Erythroblast (primary cell): ENCODE measurements around the gene HUNK.

Source experiments
- GATA1 ChIP-seq: IDR thresholded peaks from 2 replicates; pipeline ENCODE4 v1.6.1; 2011; ENCODE audit warnings: low read depth, mild to moderate bottlenecking, control low read depth, low read length, moderate library complexity
- POLR2A ChIP-seq: IDR thresholded peaks from 2 replicates; pipeline ENCODE4 v1.6.1; 2011; ENCODE audit warnings: mild to moderate bottlenecking, low read length

DNA sequence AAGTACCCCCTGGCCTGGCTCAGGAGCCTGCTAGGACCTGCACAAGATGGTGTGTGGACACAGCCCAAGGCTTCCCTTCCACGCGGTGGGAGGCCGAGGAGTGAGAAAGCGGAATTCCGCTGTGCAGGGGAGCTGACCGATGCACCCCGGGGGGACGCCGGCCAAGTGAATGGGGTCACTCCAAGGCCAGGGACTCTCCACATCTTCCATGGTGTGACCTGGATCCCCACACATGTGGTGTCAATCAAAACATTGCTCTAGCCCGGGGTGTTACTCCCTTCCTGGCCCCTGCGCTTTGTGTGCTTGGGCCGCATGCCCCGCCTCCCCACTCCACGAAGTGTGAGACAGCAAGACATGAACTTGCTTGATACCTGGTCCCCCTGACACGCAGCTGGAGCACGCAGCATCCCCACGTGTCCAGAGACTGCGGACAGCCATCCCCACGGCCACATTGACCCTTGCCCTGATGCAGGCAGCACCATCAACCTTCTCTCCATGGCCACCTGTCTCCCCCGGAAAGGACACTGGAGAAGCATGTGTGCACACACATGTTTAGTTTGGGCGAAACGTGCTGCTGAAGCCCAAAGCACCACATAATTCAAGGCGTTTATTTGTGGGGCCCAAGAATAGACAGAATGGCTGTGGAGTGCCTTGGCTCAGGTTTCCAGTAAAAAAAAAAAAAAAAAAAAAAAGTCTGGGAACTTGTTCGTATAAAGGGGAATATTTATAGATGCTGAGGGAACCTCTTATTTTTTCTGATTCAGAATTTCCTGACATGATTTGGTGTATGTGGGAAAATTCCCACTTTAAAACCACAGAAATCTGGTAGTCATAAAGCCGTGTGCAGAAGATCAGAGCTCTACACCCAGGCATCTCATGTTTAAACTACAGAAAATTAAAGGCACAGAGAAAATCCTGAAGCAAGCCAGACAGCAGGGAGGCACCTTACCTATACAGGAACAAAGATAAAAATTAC, 171.7 kb downstream of the HUNK start:
- TF ChIP-seq POLR2A (no peak), GATA1 (no peak)
